Stimulated activated CD8-positive, alpha-beta memory T cell treated with anti-CD3 and anti-CD28 coated beads, Interleukin-4, amount 100 ng/mL, for 4 hours (primary cell): Measurements from ENCODE around the gene PPP4C.

Source experiments
- DNase-seq, 2 donors: peaks; one replicate each; pipeline ENCODE4 v3.0.0-alpha.2; 2020; ENCODE audit warnings: low read depth in 2 of 2, low spot score in 1 of 2

PPP4C gene

GRCh38 chr16:30054959-30055553 is 20.7 kb upstream of the PPP4C start:
- no peak for DNase-seq

GRCh38 chr16:30060346-30060745 is 15.4 kb upstream of the PPP4C start:
- DNase-seq, result no peak

GRCh38 chr16:30060836-30061554 is 14.8 kb upstream of the PPP4C start:
- no peak for DNase-seq

GRCh38 chr16:30063278-30063892 is 12.4 kb upstream of the PPP4C start:
- no peak for DNase-seq

GRCh38 chr16:30063893-30064728 is 11.7 kb upstream of the PPP4C start:
- peak; percentile 43 to 47 for DNase-seq

GRCh38 chr16:30064729-30065101 is 11.1 kb upstream of the PPP4C start:
- no peak for DNase-seq

- DNase-seq, result peak; percentile 82 to 94
Observed at GRCh38 chr16:30065102-30065942, 10.5 kb upstream of the PPP4C start, which contains the start of gene ALDOA. Gene ALDOA (plus strand): TSS chr16:30065760. CDS start chr16:30066898, 1,138 bp downstream.

GRCh38 chr16:30065943-30066760 is 9.6 kb upstream of the PPP4C start:
- no peak for DNase-seq

GRCh38 chr16:30066761-30067583 is 8.8 kb upstream of the PPP4C start:
- no peak for DNase-seq

- no peak for DNase-seq
Observed at GRCh38 chr16:30067584-30067916, 8.2 kb upstream of the PPP4C start.

- DNase-seq, result no peak
Observed at GRCh38 chr16:30068333-30068732, 7.5 kb upstream of the PPP4C start.

GRCh38 chr16:30068750-30069610 is 6.8 kb upstream of the PPP4C start:
- no peak for DNase-seq

- DNase-seq, result no peak
Observed at GRCh38 chr16:30069611-30070462, 6.0 kb upstream of the PPP4C start.

- DNase-seq, result no peak
Observed at GRCh38 chr16:30070490-30070889, 5.3 kb upstream of the PPP4C start.

GRCh38 chr16:30076276-30076791 is 540 bp downstream of the PPP4C start:
- no peak for DNase-seq

- no peak for DNase-seq
Observed at GRCh38 chr16:30077656-30078055, 1.9 kb downstream of the PPP4C start.

GRCh38 chr16:30078744-30079143 is 3.0 kb downstream of the PPP4C start:
- DNase-seq, result no peak
